ENCODE results near the gene COA6. TPM values are rescaled to one million over a fixed set of nuclear protein-coding genes. Genes with fewer than 3 reads are reported as not detected.

Gene COA6
- total and polyA plus RNA-seq, 2 donors (not counting 3 experiments of a cell fraction or from before 2014, with no cell fraction given) = 22.2 to 42.7 TPM

- peaks cover 0 to 4% of the 10 kb centered on the region in 2 experiments for H3K36me3 ChIP-seq (ENCODE audit: control insufficient read depth in 2 of 2, extremely low read depth in 1 of 2, insufficient read depth in 2 of 2, low read length in 2 of 2)
- FAIRE-seq (no peak), DNase-seq (ENCODE audit: low read depth, low spot score) (no peak)
- intact Hi-C loops (cut with micrococcal nuclease) = no loop called here
- H3K4me2 ChIP-seq (ENCODE audit: insufficient read depth, low read length) = no peak overlapping the region
- ChIA-PET CTCF (interaction anchor here (1.2 kb wide), 1 partner anchor 10 kb away, joined by 3 read pairs; no protein-coding TSS in a partner anchor), POLR2A (no interaction called here)
- dilution Hi-C loops (cut with MboI; ENCODE audit: extremely low pct_ligation_motif_present, low sequenced_read_pairs) = no loop called here
- BruUV-seq (replicated peaks) = no TSS peak
- no peak overlapping the region for H3K4me3 ChIP-seq (replicated peaks in 1 of 3; ENCODE audit: insufficient read depth in 1 of 3, low read depth in 1 of 3, low read length in 3 of 3)
- H3K27ac ChIP-seq (ENCODE audit: insufficient read depth, low read depth, low read length) = no peak overlapping the region
- no peaks in the 10 kb centered on the region for H3K79me2 ChIP-seq (ENCODE audit: control insufficient read depth, insufficient read depth, low read length)
- no peaks in the 10 kb centered on the region for H3K9me3 ChIP-seq (replicated peaks; ENCODE audit: control insufficient read depth, insufficient read depth, low read length)
- no peaks in the 10 kb centered on the region for H4K20me1 ChIP-seq (replicated peaks; ENCODE audit: control insufficient read depth, extremely low read depth, insufficient read depth, low read length)
- no peaks in the 10 kb centered on the region for H3K9me1 ChIP-seq (replicated peaks; ENCODE audit: control insufficient read depth, extremely low read depth, insufficient read depth, low read length)
- H3K4me1 ChIP-seq (ENCODE audit: control insufficient read depth, extremely low read depth, insufficient read depth, low read length) = no peaks in the 10 kb centered on the region
- H3K9ac ChIP-seq (replicated peaks; ENCODE audit: extremely low read depth, insufficient read depth, low read length) = no peak overlapping the region
- H2AFZ ChIP-seq (ENCODE audit: low read depth, low read length) = no peak overlapping the region
- TF ChIP-seq FOS (IDR thresholded peaks at IDR 0.05; ENCODE audit: borderline replicate concordance, insufficient read depth, low read length) = no peak
- no peak for TF ChIP-seq MAX (IDR thresholded peaks at IDR 0.05; ENCODE audit: insufficient read depth, insufficient read length)
- TF ChIP-seq MYC (IDR thresholded peaks at IDR 0.05; ENCODE audit: low read depth, low read length) = no peak
- no peak for TF ChIP-seq EZH2 (IDR thresholded peaks at IDR 0.05; ENCODE audit: borderline replicate concordance, low read depth, low read length, severe bottlenecking)
- TF ChIP-seq POLR2A (IDR thresholded peaks at IDR 0.05; ENCODE audit: low read depth, low read length) = no peak
- no peak for TF ChIP-seq CTCF (IDR thresholded peaks at IDR 0.05; ENCODE audit: extremely low read depth in 1 of 2, insufficient read depth in 1 of 2, low read depth in 1 of 2, low read length in 2 of 2)
- no peak for TF ChIP-seq GATA2 (IDR thresholded peaks at IDR 0.05; ENCODE audit: insufficient read depth, insufficient read length, low read depth, low read length)
- no peaks in the 10 kb centered on the region for H3K27me3 ChIP-seq (ENCODE audit: control insufficient read depth in 2 of 2, insufficient read depth in 2 of 2, low read length in 2 of 2)
Observed at GRCh38 chr1:234405676-234406075, 32.4 kb downstream of the COA6 start.
